Measurements from ENCODE around the gene ZBED6.
"Not testable (repeated sequence)": the region's sequence is repeated elsewhere in the genome, so short reads cannot be mapped to it uniquely, and the experiment has no call there.

The ZBED6 gene

DNA sequence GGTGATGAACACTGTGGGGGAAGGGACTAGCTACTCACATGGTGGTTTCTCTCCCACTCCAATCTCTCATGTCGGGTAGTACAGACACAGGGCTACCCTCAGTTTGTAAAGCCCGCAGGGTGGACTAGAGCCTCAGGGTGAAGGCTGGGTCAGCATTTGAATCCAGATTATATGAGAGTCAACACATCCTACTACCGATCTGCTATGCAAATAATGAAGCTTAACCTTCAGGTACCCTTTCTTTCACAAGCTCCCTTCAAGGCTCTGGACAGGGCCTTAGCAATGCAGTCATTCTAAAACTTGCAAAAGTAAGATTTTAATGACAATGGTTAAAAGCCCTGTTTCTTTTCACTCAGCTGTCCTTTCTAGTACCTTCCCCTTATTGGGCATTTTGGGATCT lies 5.5 kb upstream of the ZBED6 start:
- DNase-seq: no peak

DNA sequence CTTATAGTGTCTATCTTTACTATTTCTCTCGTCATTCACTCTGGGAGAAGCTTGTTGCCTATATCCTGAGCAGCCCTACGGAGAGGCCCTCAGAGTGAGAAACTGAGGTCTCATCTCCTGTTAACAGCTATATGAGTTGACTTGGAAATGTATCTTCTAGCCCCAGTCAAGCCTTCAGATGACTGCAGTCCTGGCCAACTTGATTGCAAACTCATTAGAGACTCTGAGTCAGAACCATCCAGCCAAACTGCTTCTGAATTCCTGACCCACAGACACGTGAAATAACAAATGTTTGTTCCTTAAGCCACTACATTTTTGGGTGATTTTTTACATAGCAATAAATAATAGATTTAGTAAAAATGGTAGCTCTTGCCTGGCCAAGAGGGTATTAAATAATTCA lies 3.9 kb upstream of the ZBED6 start:
- DNase-seq: peak; percentile 21

DNA sequence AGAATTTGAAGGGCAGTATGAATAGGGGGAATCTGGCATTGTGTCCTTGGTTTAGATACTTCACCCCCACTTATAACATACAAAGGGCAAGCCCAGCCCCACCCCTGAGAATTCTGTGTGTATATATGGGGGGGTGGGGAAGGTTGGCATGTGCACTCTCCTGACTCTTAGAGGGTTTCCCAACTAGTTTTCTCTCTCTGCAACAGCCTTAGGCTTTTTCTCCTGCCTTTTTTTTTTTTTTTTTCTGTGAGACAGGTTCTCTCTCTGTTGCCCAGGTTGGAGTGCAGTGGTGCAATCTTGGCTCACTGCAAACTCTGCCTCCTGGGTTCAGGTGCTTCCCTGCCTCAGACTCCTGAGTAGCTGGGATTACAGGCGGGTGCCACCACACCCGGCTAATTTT lies 2.9 kb upstream of the ZBED6 start:
- DNase-seq: no peak

DNA sequence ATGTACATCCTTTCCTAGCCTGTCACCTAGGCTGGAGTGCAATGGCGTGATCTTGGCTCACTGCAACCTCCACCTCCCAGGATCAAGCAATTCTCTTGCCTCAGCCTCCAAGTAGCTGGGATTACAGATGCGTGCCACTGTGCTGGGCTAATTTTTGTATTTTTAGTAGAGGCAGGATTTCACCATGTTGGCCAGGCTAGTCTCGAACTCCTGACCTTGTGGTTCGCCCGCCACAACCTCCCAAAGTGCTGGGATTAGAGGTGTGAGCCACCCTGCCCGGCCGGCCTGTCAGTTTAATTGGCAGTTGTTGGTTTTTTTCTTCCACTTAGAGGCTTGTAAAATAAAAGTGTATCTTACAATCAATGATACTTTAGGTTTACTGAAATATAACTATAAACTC lies 1.9 kb upstream of the ZBED6 start:
- DNase-seq: not testable (repeated sequence)

DNA sequence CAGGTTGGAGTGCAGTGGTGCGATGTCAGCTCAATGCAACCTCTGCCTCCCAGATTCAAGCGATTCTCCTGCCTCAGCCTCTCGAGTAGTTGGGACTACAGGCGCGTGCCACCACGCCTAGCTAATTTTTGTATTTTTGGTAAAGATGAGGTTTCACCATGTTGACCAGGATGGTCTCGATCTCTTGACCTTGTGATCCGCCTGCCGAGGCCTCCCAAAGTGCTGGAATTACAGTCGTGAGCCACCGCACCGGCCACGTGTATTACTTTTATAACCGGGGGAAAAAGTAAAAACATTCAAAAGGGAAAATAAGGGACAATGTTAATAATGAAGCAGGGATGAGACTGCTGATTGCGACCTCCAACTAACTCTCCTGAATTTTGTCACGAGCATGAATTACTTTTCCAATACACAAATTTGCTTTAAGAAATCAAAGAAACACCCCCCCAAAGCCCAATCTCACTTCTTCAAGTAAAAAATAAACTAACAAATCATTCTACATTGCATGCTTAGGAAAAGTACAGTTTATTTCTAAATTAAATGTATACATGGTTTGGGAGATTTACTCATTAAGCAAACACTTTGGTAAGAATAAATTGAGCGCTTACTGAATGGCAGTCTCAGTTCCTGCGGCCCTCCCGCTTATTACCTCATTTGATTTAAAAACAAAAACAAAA lies 521 bp upstream of the ZBED6 start:
- no peak for DNase-seq

DNA sequence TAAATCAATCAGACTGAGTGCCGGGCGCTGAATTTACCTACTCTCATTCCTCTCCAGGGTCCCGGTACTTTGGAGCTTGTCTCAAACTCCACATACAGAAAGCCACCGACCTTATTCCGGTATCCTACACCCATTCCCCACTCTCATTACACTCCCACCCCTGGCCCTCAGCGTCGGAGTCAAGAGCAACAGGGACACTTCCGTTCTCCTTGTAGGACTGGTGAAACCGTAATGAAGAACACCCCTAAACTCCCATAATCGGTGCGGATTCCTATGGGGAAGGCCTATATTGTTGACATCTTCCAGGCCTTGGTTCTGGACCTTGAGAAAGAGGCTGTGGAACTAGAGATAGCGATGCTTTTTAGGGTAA lies 798 bp downstream of the ZBED6 start:
- DNase-seq: peak; percentile 45

DNA sequence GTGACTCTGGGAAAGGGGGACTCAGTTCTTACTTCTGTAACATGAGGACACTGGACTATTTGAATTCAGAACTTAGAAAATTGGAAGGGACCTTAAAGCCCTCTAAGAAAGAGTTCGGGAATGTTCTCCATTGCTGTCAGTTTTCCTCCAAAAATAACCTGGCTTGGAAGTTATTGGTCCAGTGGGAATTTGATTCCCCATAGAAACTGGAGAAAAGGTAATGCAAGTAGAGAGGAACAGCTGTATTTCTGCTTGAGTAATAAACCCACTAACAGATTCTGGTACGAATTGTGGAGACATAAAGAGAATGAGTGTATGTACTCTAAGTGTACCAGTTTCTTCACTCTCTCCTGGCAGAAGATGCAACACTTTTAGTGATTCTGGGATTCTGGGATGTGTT lies 1.8 kb downstream of the ZBED6 start:
- DNase-seq: no peak

DNA sequence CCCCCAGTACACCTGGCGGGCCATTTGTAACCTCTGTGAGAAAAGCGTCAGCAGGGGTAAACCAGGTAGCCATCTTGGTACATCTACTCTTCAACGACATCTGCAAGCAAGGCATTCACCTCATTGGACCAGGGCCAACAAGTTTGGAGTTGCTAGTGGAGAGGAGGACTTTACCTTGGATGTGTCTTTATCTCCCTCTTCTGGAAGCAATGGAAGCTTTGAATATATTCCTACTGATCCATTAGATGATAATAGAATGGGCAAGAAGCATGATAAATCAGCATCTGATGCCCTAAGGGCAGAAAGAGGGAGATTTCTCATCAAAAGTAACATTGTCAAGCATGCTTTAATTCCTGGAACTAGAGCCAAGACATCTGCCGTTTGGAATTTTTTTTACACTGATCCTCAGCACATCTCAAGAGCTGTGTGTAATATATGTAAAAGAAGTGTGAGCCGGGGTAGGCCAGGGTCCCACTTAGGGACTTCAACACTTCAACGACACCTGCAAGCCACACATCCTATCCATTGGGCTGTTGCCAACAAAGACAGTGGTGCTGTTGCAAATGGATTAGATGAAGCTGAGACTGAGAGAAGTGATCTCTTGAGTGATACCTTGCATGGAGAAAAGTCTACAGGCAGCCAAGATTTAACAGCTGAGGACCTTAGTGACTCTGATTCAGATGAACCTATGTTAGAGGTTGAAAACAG lies 2.7 kb downstream of the ZBED6 start:
- no peak for DNase-seq

DNA sequence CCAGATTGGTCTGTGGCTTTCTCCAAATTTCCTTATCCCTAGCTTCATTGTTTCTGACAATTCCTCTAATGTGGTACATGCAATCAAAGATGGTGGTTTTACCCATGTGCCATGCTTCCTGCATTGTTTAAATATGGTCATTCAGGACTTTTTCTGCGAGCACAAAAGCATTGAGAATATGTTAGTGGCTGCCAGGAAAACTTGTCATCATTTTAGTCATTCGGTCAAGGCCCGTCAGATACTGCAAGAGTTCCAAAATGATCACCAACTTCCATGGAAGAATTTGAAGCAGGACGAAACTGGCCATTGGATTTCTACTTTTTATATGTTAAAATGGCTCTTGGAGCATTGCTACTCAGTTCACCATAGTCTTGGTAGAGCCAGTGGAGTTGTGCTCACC lies 3.7 kb downstream of the ZBED6 start:
- no peak for DNase-seq

DNA sequence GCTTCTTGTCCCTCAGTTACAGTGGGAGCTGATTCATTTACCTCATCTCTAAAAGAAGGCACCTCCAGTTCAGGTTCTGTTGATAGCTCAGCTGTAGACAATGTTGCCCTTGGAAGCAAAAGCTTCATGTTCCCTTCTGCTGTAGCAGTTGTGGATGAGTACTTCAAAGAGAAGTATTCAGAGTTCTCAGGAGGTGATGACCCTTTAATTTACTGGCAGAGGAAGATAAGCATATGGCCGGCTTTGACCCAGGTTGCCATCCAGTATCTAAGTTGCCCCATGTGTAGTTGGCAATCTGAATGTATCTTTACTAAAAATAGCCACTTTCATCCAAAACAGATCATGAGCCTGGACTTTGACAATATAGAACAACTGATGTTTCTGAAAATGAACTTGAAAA lies 4.5 kb downstream of the ZBED6 start:
- no peak for DNase-seq

DNA sequence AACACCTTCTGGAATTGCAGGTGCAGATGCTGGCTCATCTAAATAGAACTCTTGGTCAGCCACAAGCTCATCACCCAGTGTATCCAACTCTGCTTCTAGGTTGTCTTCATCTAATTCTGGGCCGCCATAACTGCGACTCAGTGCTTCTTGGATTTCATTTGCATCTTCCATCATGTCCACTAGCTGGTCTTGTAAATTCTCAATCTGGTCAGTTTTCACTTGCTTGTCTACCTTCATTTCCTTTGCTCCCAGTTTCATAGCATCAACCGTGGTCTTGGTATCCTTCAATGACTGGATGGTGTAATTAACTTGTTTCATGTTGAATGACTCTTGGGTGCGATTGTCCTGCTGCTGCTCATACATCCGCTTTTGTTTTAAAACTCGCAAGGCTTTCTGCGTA lies 10.3 kb downstream of the ZBED6 start:
- DNase-seq: no peak

DNA sequence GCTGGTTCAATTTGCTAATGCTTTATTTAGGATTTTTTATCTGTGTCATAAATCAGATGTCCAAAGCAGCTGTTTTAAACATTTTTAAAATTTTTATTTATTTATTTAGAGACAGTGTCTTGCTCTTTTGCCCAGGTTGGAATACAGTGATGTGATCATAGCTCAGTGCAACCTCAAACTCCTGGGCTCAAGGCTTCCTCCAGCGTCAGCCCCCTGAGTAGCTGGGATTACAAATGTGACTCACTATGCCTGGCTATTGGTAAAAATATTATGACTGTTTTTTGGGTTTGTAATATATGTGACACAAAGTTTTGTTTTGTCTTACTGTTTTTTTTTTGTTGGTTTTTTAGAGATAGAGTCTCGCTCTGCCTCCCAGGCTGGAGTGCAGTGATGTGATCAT lies 11.8 kb downstream of the ZBED6 start:
- DNase-seq: peak; percentile 77

DNA sequence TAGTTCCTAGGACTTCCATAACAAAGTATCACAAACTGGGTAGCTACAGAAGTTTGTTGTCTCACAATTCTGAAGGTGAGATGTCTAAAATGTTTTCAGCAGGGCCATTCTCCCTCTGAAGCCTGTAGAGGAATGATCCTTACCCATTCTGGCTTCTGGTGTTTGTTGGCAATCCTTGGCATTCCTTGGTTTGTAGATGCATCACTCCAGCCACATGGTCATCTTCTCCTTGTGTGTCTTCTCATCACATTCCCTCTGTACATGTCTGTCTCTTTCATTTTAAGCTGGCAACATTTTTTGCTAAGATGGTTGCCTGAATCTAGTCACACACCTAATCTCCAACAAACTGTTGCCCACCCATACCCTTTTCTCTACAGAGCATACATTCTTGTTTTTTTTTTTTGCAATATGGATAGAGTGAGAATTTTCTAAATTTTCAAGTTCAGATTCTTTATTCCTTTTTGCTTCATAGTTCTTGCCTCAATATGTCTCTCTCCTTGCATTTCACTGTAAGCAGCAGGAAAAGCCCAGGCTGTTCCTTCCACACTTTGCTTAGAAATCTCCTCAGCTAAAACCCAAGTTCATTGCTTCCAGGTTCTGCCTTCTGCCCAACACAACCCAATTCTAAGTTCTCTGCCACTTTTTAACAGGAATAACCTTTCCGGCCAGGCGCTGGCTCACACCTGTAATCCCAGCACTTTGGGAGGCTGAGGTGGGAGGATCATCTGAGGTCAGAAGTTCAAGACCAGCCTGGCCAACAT lies 18.3 kb downstream of the ZBED6 start:
- no peak for DNase-seq

DNA sequence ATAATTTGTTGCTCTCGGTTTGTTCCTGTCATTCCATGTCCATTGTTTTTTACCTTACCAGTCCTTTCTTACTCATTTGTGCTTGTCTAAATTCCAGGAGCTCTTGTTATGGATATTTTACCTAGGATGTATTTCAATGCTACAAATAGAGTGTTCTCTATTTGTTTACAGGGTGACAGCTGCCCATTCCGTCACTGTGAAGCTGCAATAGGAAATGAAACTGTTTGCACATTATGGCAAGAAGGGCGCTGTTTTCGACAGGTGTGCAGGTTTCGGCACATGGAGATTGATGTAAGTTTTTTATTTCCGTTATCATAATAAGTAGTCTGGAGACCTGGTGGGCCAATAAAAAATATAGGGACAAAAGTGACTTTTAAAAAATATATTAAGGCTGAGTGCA lies 23.0 kb downstream of the ZBED6 start:
- DNase-seq: no peak

DNA sequence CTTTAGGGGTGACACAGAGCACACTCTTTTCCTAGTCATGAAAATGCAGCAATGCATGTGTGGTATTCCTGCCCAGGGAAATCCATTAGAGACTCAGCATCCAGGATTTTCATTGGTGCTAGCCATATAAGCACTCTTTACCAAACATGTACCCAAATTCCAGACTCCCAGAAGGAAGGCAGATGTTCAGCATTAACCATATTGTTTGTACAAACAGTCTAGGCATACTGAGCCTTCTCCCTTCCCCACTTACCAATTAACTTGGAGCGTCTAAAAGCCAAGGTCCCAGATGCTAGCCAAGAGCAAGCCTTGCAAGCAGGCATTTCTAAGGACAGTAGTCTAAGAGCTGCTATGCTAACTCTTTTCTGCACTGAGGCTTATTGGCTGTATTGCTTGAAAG lies 27.9 kb downstream of the ZBED6 start:
- no peak for DNase-seq

DNA sequence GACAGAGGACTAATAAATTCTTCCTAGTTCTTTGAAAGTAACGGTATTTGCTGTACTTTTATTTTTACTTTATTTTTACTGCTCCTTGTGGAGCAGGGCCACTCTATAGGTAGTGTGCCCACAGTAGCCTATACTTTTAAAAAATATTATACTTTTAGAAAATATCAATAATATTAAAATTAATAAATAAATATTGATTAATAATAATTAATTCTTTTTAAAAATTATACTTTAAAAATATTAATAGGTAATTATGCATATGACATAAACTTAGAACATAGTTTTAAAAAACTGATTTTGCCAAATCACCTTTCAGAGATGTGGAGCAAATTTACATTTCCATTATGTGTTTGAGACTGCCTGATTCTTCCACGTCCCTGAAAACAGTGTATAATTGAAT lies 30.8 kb downstream of the ZBED6 start:
- no peak for DNase-seq

DNA sequence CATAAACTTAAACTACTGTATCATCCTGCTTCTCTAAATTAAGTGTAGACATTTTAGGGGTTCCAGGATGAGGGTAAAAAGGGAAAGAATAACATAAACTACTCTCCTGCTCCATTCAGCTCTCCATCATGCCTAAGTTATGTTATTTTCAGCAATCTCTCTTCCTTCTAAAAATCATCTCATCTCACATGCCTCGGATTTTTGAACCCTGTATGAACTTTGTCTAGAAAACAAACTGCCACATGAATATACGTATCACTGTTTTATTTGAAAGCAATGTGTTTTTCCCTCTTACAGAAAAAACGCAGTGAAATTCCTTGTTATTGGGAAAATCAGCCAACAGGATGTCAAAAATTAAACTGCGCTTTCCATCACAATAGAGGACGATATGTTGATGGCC lies 32.6 kb downstream of the ZBED6 start:
- DNase-seq: no peak

DNA sequence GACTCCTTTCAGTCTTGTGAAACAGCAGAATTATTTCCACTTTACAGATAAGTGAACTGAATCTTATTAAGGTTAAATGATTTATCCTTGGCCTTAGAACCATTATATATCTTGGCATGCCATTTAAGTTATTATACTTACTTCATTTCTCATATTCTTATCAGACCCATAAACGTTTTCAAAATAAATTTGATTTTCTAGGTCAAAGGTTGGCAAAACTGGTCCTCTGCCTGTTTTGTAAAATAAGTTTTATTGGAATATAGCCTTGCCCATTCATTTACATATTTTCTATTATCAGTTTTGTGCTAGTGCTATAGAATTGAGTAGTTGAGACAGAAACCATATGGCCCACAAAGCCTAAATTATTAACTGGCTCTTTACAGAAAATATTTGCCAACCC lies 33.1 kb downstream of the ZBED6 start:
- DNase-seq: no peak

DNA sequence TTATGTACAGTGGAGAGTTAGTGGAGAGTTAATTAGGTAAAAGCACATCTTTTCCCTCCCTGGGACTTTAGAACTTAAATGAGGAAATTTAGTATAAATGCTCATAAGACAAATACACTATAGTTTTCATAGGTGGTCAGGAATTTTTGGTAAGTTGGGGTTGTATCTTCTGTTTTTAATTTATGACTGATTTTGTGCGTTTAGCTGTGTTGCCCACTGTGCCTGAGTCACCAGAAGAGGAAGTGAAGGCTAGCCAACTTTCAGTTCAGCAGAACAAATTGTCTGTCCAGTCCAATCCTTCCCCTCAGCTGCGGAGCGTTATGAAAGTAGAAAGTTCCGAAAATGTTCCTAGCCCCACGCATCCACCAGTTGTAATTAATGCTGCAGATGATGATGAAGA lies 33.8 kb downstream of the ZBED6 start:
- DNase-seq: not testable (repeated sequence)

DNA sequence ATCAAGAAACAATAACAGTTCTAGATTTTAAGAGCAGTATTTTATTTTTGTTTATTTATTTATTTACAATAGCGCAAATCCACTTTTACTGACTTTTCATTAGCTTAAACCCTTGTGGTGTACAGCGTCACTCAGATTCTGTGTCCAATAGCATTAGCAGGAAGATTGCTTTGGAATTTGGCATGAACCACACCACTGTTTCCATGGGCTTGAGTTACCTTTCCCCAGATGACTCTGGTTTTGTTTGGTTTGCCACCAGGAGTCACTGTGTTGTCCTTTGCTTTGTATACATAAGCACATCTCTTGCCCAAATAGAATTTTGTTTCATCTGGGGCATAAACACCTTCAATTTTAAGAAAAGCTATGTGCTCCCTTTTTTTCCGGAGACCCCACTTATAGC lies 40.1 kb downstream of the ZBED6 start:
- DNase-seq: no peak

DNA sequence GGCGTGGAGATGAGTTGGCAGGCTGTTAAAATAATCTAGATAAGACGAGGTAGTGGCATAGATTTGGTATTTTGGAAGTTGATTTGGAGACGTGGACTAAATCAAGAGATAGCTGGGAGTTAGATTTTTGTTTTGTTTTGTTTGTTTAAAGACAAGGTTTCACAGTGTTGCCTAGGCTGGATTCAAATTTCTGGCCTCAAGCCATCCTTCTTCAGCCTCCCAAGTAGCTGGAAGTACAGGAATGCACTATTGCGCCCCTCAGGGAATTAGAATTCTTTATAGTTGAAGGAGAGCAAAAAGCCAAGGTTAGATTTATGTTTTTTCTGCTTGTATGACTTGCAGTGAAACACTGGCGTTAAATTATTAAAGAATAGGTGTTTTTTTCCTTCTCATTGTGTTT lies 43.7 kb downstream of the ZBED6 start:
- peak; percentile 82 for DNase-seq

DNA sequence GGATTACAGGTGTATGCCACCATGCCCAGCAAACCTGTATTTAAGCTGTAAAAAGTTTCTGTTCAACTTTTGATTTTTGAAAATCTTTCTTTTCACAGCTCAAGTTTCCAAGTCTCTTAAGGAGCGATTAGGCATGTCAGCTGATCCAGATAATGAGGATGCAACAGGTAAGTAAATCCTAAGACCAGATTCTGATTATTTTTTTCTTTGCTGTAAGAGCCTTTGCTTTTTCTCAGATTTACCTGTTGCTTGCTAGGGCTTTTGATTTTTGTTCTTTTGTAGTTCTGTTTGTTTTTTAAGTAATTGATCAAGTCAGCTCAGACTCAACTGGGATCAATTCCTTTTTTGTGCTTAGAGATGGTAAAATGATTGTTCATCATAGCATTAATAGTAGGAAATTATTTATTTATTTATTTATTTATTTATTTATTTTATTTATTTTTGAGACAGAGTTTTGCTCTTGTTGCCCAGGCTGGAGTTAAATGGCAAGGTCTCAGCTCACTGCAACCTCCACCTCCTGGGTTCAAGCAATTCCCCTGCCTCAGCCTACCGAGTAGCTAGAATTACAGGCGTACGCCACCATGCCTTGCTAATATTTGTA lies 44.9 kb downstream of the ZBED6 start:
- no peak for DNase-seq

DNA sequence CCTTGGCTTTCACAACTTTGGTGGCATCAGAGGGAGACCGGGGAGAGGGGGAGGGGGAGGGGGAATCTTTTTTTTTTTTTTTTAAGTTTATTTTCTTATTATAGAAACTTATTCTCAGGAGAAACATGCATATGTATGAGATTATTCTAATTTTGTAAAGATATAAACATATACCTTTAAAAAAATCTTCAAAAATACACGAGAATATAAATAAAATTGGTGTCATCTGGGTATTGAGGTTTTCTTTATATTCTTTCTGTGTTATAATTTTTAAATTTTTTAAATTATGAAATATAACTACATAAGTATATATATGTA lies 47.1 kb downstream of the ZBED6 start:
- DNase-seq: no peak

DNA sequence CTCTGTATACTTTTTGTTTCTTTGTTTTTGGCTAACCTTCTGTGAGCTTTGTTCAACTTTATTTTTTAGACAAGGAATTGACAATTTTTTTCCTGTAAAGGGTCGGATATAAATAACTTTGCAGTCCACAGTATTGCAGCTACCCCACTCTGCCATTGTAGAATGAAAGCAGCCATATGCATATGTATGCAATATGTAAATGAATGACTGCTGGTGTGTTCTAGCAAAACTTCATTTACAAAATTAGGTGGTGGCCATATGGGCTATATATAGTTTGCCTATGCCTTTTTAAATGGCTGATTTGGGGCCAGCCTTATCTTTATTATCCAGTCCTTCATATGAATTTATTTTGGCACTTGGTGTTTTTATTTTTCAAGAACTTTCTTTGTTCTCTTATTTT lies 48.0 kb downstream of the ZBED6 start:
- no peak for DNase-seq

Data from fibroblast of skin of right biceps (primary cell).